ENCODE data around the gene RAD51D.

RAD51D gene

DNA sequence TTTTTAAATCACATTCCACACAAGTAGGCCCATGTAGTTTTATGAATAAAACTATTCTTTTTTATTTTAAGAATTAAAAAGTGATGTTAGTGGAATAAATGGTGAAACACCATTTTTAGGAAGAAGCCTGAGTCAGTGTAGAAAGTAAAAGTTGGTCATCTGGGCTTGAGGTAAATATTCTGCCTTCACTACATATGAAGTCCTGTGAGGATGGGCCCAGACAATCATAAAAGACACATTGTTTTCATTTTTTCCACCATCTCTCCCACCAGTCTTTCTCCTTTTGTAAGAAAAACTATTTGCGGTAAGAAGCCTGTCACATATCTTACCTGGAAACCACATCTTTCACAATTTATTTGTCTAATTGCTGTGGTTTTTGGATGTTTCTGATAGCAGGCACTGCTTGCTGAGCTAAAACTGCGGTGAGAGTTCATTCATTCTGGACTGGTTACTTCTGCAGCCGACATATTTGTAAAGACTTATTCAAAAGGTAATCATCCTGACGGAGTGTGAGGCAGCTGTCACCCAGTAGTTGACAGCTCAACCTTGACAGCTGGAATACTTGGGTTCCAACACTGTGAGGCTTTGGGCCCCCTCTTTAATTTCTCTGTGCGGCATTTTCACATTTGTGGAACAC lies 45.6 kb downstream of the RAD51D start:
- no peak overlapping the region for H3K4me3 ChIP-seq (ENCODE audit: control insufficient read depth, low read depth, low read length)
- DNase-seq (ENCODE audit: low read depth), result no peak
- TF ChIP-seq, protein P1, sequence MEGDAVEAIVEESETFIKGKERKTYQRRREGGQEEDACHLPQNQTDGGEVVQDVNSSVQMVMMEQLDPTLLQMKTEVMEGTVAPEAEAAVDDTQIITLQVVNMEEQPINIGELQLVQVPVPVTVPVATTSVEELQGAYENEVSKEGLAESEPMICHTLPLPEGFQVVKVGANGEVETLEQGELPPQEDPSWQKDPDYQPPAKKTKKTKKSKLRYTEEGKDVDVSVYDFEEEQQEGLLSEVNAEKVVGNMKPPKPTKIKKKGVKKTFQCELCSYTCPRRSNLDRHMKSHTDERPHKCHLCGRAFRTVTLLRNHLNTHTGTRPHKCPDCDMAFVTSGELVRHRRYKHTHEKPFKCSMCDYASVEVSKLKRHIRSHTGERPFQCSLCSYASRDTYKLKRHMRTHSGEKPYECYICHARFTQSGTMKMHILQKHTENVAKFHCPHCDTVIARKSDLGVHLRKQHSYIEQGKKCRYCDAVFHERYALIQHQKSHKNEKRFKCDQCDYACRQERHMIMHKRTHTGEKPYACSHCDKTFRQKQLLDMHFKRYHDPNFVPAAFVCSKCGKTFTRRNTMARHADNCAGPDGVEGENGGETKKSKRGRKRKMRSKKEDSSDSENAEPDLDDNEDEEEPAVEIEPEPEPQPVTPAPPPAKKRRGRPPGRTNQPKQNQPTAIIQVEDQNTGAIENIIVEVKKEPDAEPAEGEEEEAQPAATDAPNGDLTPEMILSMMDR (IDR thresholded peaks at IDR 0.05; ENCODE audit: control insufficient read depth, insufficient read depth, low read depth, low read length, missing control alignments), result no peak

DNA sequence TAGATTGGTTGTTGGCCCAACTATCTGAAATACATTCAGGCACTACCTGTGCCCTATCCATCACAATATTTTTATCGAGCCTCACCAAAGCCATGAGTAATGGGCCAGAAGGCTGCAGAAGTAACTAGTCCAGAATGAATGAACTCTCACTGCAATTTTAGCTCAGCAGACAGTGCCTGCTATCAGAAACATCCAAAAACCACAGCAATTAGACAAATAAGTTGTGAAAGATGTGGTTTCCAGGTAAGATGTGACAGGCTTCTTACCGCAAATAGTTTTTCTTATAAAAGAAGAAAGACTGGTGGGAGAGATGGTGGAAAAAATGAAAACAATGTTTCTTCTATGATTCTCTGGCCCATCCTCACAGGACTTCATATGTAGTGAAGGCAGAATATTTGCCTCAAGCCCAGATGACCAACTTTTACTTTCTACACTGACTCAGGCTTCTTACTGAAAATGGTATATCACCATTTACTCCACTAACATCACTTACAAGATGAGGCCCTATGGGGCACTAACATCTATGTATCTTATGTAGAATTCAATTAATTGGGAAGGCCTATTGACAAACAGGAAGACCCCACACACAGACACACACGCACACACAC lies 46.4 kb downstream of the RAD51D start:
- H3K4me3 ChIP-seq (ENCODE audit: control insufficient read depth, low read depth, low read length), result no peak overlapping the region
- DNase-seq (ENCODE audit: low read depth), result no peak
- TF ChIP-seq, protein P1 (IDR thresholded peaks at IDR 0.05; ENCODE audit: control insufficient read depth, insufficient read depth, low read depth, low read length, missing control alignments), result no peak

DNA sequence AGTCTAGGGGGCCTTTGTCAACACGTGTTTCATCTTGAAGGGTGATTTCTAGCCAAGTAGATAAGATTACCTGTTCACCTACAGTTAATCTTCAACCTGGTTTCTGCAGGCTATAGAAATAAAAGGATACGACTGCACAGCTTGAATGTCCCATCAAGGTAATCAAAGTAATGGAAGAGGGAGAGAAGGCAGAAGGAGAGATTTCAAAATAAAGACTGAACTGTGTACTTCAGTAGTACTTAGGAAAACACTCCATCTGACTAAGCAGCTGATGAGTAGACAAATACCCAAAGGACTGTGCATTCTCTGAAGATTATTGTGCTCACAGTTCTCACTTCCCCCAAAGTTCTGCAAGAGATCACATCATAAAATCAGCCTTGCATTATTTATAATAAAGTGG lies 50.3 kb downstream of the RAD51D start:
- no peak overlapping the region for H3K4me3 ChIP-seq (ENCODE audit: control insufficient read depth, low read depth, low read length)
- no peak for DNase-seq (ENCODE audit: low read depth)
- TF ChIP-seq, protein P1 (IDR thresholded peaks at IDR 0.05; ENCODE audit: control insufficient read depth, insufficient read depth, low read depth, low read length, missing control alignments), result no peak

DNA sequence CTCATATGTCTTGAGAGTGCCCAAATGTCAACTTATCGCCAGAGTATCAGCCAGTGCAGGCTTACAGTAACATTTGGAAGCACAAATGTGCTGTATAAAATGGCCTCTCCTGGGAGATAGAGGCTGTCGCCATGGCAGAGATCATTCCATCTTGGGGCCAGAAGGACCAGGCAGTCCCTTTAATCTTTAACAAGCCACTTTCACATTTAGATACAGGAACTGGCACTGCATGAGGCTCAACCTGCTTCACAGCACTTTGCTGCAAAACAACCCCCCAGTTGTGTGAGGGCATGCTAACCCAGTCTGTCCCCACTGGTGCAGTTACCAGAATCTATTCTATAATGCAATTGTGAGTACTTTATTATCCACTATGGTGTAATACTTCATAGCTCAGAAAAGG lies 51.4 kb downstream of the RAD51D start:
- H3K4me3 ChIP-seq (ENCODE audit: control insufficient read depth, low read depth, low read length), result no peak overlapping the region
- TF ChIP-seq, protein P1 (IDR thresholded peaks at IDR 0.05; ENCODE audit: control insufficient read depth, insufficient read depth, low read depth, low read length, missing control alignments), result no peak
- DNase-seq (ENCODE audit: low read depth), result no peak

DNA sequence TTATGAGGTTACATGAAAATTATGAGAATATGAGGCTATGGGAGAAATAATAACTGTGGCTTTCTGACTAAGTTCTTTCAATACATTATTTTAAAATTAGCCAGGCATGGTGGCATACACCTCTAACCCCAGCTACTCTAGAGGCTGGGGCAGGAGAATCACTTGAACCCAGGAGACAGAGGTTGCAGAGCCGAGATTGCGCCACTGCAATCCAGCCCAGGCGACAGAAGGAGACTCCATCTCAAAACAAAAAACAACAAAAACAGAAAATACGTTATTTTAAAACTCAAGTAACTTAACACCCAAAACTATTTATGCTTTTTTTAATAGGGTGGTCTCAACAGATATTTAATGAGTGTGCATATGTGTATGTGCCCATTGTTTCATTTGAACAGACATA lies 53.8 kb downstream of the RAD51D start:
- no peak overlapping the region for H3K4me3 ChIP-seq (ENCODE audit: control insufficient read depth, low read depth, low read length)
- no peak for DNase-seq (ENCODE audit: low read depth)
- TF ChIP-seq, protein P1 (IDR thresholded peaks at IDR 0.05; ENCODE audit: control insufficient read depth, insufficient read depth, low read depth, low read length, missing control alignments), result no peak

DNA sequence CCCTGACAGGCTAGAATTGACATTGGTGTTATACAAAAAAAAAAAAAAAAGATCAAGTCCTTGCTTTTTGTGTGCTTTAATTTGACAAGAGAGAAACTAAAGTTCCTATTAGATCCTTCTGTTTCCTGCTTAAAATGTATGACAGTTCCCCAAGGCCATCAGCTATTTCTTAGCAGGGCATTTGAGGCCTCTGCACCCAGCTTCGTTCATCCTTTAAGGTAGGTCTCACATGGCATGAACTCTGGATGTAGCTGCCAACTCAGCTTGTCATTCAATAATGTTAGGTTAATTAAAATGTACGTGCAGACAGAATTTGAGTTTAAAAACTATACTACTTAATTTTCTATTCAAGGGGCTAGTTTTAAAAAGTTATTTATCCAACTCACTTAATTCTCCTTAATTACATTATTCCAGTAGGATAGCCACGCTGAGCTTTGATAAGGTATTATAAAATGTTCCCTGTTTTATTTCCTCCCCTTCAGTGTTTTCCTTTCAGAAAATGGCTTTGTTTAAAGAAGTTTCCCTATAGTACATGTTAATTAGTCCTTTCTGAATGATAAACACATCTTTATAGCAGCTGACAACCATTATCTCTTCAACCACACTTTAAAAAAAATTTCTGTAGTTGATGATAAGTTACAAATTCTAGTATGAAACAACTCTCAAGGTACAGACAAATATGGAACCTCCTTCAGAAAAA lies 55.0 kb downstream of the RAD51D start:
- no peak overlapping the region for H3K4me3 ChIP-seq (ENCODE audit: control insufficient read depth, low read depth, low read length)
- DNase-seq (ENCODE audit: low read depth), result no peak
- TF ChIP-seq, protein P1 (IDR thresholded peaks at IDR 0.05; ENCODE audit: control insufficient read depth, insufficient read depth, low read depth, low read length, missing control alignments), result no peak
